IMR-90 (cell line): ENCODE results near the gene TBC1D30. TPM values are rescaled to one million over a fixed set of nuclear protein-coding genes. Genes with fewer than 3 reads are reported as not detected.

Experiments used
- ATAC-seq: fragments of 200-7000 bp; cut with Tn5 transposase; 2 replicates; pipeline ENCODE4 v1.9.1; 2020; ENCODE audit warnings: low read depth, mild to moderate bottlenecking, moderate library complexity
- BruUV-seq: library from RNA; stranded (reverse); fragments of 400-500 nt; replicated peaks from 2 replicates; lab custom pipeline; 2021; lab: Mats Ljungman, UMichigan
- CTCF ChIA-PET: fragments of 300-600 bp; formaldehyde crosslinking; extraction: SDS; loops from one replicate; lab custom pipeline; 2021; ENCODE audit warnings: antibody characterized with exemption; lab: Yijun Ruan, JAX
- POLR2A ChIA-PET: fragments of 300-600 bp; sonication (Branson Sonifier 250); formaldehyde crosslinking; loops from one replicate; lab custom pipeline; 2022; ENCODE audit warnings: antibody characterized with exemption; ENCODE audit not compliant: unreplicated experiment; lab: Charles Lee
- DNase-seq: peaks from one replicate; pipeline ENCODE4 v3.0.0; 2013
- H2AFZ ChIP-seq: replicated peaks from 2 replicates; pipeline ENCODE3; 2013; ENCODE audit warnings: low read length, mild to moderate bottlenecking; ENCODE audit not compliant: poor library complexity
- H2AK5ac ChIP-seq: 2 replicates; pipeline ENCODE4 v1.6.1; 2013; ENCODE audit warnings: low read depth, low read length, inconsistent platforms
- H2AK9ac ChIP-seq: replicated peaks from 2 replicates; pipeline ENCODE3; 2013; ENCODE audit warnings: mild to moderate bottlenecking, low read depth, low read length, moderate library complexity; ENCODE audit not compliant: poor library complexity
- H2BK120ac ChIP-seq: 2 replicates; pipeline ENCODE4 v1.6.1; 2013; ENCODE audit warnings: low read depth, low read length, inconsistent platforms
- H2BK15ac ChIP-seq: 3 replicates; pipeline ENCODE4 v1.6.1; 2013; ENCODE audit warnings: low read depth, low read length, inconsistent platforms
- H2BK20ac ChIP-seq: 2 replicates; pipeline ENCODE4 v1.6.1; 2013; ENCODE audit warnings: low read depth, mild to moderate bottlenecking, inconsistent platforms, low read length, moderate library complexity
- H2BK5ac ChIP-seq: 2 replicates; pipeline ENCODE4 v1.6.1; 2013; ENCODE audit warnings: mild to moderate bottlenecking, low read depth, low read length, inconsistent platforms; ENCODE audit not compliant: poor library complexity, severe bottlenecking
- H3K14ac ChIP-seq: replicated peaks from 2 replicates; pipeline ENCODE4 v1.6.1; 2013; ENCODE audit warnings: low read depth, low read length, inconsistent platforms
- H3K18ac ChIP-seq: 2 replicates; pipeline ENCODE4 v1.6.1; 2013; ENCODE audit warnings: low read depth, low read length, control low read depth
- H3K23ac ChIP-seq: 2 replicates; pipeline ENCODE4 v1.6.1; 2013; ENCODE audit warnings: low read depth, low read length, inconsistent platforms
- H3K27ac ChIP-seq: 2 replicates; pipeline ENCODE4 v1.5.1; 2013; ENCODE audit warnings: mild to moderate bottlenecking, control low read depth, low read length; ENCODE audit not compliant: insufficient read depth
- H3K27me3 ChIP-seq: 2 replicates; pipeline ENCODE4 v1.6.1; 2013; ENCODE audit warnings: low read length; ENCODE audit not compliant: control insufficient read depth, insufficient read depth
- H3K36me3 ChIP-seq: 2 replicates; pipeline ENCODE4 v1.6.1; 2013; ENCODE audit warnings: low read length, mixed read lengths; ENCODE audit not compliant: control insufficient read depth, insufficient read depth
- H3K4ac ChIP-seq: 2 replicates; pipeline ENCODE4 v1.6.1; 2013; ENCODE audit warnings: low read depth, low read length, inconsistent platforms
- H3K4me1 ChIP-seq: 2 replicates; pipeline ENCODE4 v1.6.1; 2013; ENCODE audit warnings: low read length, mixed read lengths; ENCODE audit not compliant: control insufficient read depth, insufficient read depth
- H3K4me2 ChIP-seq: 2 replicates; pipeline ENCODE4 v1.6.1; 2013; ENCODE audit warnings: low read depth, mild to moderate bottlenecking, control low read depth, low read length, moderate library complexity
- H3K4me3 ChIP-seq: 2 replicates; pipeline ENCODE4 v1.5.1; 2013; ENCODE audit warnings: low read depth, mild to moderate bottlenecking, control low read depth, low read length, moderate library complexity; ENCODE audit not compliant: insufficient read depth
- H3K56ac ChIP-seq: 2 replicates; pipeline ENCODE4 v1.6.1; 2013; ENCODE audit warnings: low read length, inconsistent platforms; ENCODE audit not compliant: insufficient read depth; ENCODE audit errors: extremely low read depth
- H3K79me1 ChIP-seq, 2 experiments: 2 replicates each; pipeline ENCODE4 v1.6.1; 2013; ENCODE audit warnings: low read length in 2 of 2, inconsistent platforms in 1 of 2, low read depth in 1 of 2
- H3K9ac ChIP-seq: 2 replicates; pipeline ENCODE4 v1.6.1; 2013; ENCODE audit warnings: low read depth, low read length, control low read depth
- H3K9me1 ChIP-seq: 2 replicates; pipeline ENCODE4 v1.6.1; 2013; ENCODE audit warnings: low read length, inconsistent platforms; ENCODE audit not compliant: insufficient read depth
- H3K9me3 ChIP-seq: 2 replicates; pipeline ENCODE4 v1.6.1; 2013; ENCODE audit warnings: low read length; ENCODE audit not compliant: control insufficient read depth, insufficient read depth
- H4K20me1 ChIP-seq: 2 replicates; pipeline ENCODE4 v1.6.1; 2013; ENCODE audit warnings: low read length, inconsistent platforms; ENCODE audit not compliant: insufficient read depth
- H4K5ac ChIP-seq: 2 replicates; pipeline ENCODE4 v1.6.1; 2013; ENCODE audit warnings: mild to moderate bottlenecking, low read depth, low read length, control low read depth
- H4K8ac ChIP-seq, 2 experiments: 2 replicates each; pipeline ENCODE4 v1.6.1; 2013; ENCODE audit warnings: low read depth in 2 of 2, low read length in 2 of 2, control low read depth in 1 of 2, inconsistent platforms in 1 of 2
- H4K91ac ChIP-seq: 2 replicates; pipeline ENCODE4 v1.6.1; 2013; ENCODE audit warnings: low read depth, low read length, inconsistent platforms; ENCODE audit not compliant: insufficient read depth
- BHLHE40 ChIP-seq: fragments of 150-350 bp; IDR thresholded peaks from 2 replicates; pipeline ENCODE4 v1.6.1; 2016; ENCODE audit warnings: mild to moderate bottlenecking, low read depth, low read length
- CEBPB ChIP-seq: IDR thresholded peaks from 2 replicates; pipeline ENCODE4 v1.6.1; 2012; ENCODE audit warnings: low read depth, low read length, improper control_type of control experiment
- CHD1 ChIP-seq: IDR thresholded peaks from 2 replicates; pipeline ENCODE4 v1.6.1; 2012; ENCODE audit warnings: low read depth, low read length, improper control_type of control experiment
- CTCF ChIP-seq: conservative IDR thresholded peaks from 2 replicates; pipeline ENCODE4 v1.5.1; 2012; ENCODE audit warnings: mild to moderate bottlenecking, low read depth, low read length, improper control_type of control experiment
- ELK1 ChIP-seq: fragments of 150-350 bp; IDR thresholded peaks from 2 replicates; pipeline ENCODE4 v1.6.1; 2016; ENCODE audit warnings: low read depth, mild to moderate bottlenecking, low read length, moderate library complexity, borderline replicate concordance
- FOS ChIP-seq: fragments of 150-350 bp; IDR thresholded peaks from 2 replicates; pipeline ENCODE4 v1.6.1; 2016; ENCODE audit warnings: low read depth, low read length
- MAFK ChIP-seq: IDR thresholded peaks from 2 replicates; pipeline ENCODE4 v1.6.1; 2012; ENCODE audit warnings: low read depth, low read length, improper control_type of control experiment
- MAZ ChIP-seq: IDR thresholded peaks from 2 replicates; pipeline ENCODE4 v1.6.1; 2012; ENCODE audit warnings: low read depth, mild to moderate bottlenecking, low read length, improper control_type of control experiment, moderate library complexity, borderline replicate concordance
- MXI1 ChIP-seq: IDR thresholded peaks from 2 replicates; pipeline ENCODE4 v1.6.1; 2012; ENCODE audit warnings: low read depth, mild to moderate bottlenecking, low read length, moderate library complexity, borderline replicate concordance
- NFE2L2 ChIP-seq: fragments of 150-350 bp; IDR thresholded peaks from 2 replicates; pipeline ENCODE4 v1.6.1; 2016; ENCODE audit warnings: low read depth, mild to moderate bottlenecking, low read length
- POLR2A ChIP-seq: IDR thresholded peaks from 2 replicates; pipeline ENCODE4 v1.6.1; 2012; ENCODE audit warnings: mild to moderate bottlenecking, low read depth, low read length
- RAD21 ChIP-seq: IDR thresholded peaks from 2 replicates; pipeline ENCODE4 v1.6.1; 2012; ENCODE audit warnings: low read length, improper control_type of control experiment
- RCOR1 ChIP-seq: IDR thresholded peaks from 2 replicates; pipeline ENCODE4 v1.6.1; 2012; ENCODE audit warnings: mild to moderate bottlenecking, low read length, improper control_type of control experiment; ENCODE audit not compliant: insufficient replicate concordance
- RFX5 ChIP-seq: IDR thresholded peaks from 2 replicates; pipeline ENCODE4 v1.8.0; 2012; ENCODE audit warnings: low read depth, mild to moderate bottlenecking, low read length, moderate library complexity
- SMC3 ChIP-seq: fragments of 150-350 bp; IDR thresholded peaks from 2 replicates; pipeline ENCODE4 v1.6.1; 2016; ENCODE audit warnings: low read depth, mild to moderate bottlenecking, antibody characterized with exemption, low read length, moderate library complexity
- USF2 ChIP-seq: fragments of 150-350 bp; IDR thresholded peaks from 2 replicates; pipeline ENCODE4 v1.6.1; 2017; ENCODE audit warnings: mild to moderate bottlenecking, antibody characterized with exemption, low read length, low read depth
- WGBS, 2 experiments: methylation state at CpG; one replicate each; pipeline versions ENCODE4 v1.1.5 to v1.1.7; 2013; ENCODE audit warnings: missing lambda C conversion rate in 2 of 2; ENCODE audit not compliant: insufficient read length in 1 of 2; ENCODE audit errors: extremely low coverage in 2 of 2; 5-methylcytosine and 5-hydroxymethylcytosine counted together
- dilution Hi-C: fragments of 300-500 bp; cut with HindIII; formaldehyde crosslinking; loops from one replicate; pipeline ENCODE4 v1.14.3; 2018; ENCODE audit warnings: low sequenced_read_pairs; ENCODE audit not compliant: unreplicated experiment
- in situ Hi-C: fragments of 300-500 bp; cut with MboI; formaldehyde crosslinking; loops from 3 replicates; pipeline ENCODE4 v1.14.3; 2019; ENCODE audit warnings: low sequenced_read_pairs, inconsistent platforms, mixed read lengths
- intact Hi-C: fragments of 100-400 bp; cut with micrococcal nuclease; formaldehyde crosslinking; loops from 2 replicates; pipeline ENCODE4 v1.10.0; 2022
- polyA plus RNA-seq, 3 experiments: library from polyadenylated mRNA; depleted of rRNA; stranded (reverse); fragments of >200 nt; gene quantifications; 2 replicates each; pipeline ENCODE4 v1.2.3, GENCODE V29; 2012; ENCODE audit warnings: low replicate concordance in 1 of 3
- total RNA-seq: library from RNA; depleted of rRNA; stranded (reverse); fragments of >200 nt; gene quantifications from 2 replicates; pipeline ENCODE4 v1.2.3, GENCODE V29; 2012

Gene TBC1D30
- total and polyA plus RNA-seq, 2 of the 4 experiments (the other 2 are of a cell fraction) = 0.18 to 0.24 TPM

GRCh38 chr12:64779354-64779974, 45.0 kb upstream of the TBC1D30 start:
- no peaks in the 10 kb centered on the region for H3K36me3 ChIP-seq
- H3K14ac ChIP-seq = no peak overlapping the region
- in situ Hi-C loops = no loop called here
- no peak overlapping the region for H4K5ac ChIP-seq
- no TSS peak for BruUV-seq
- TF ChIP-seq MAFK (no peak), FOS (no peak), BHLHE40 (no peak), MAZ (no peak), CEBPB (no peak), ELK1 (no peak), RCOR1 (no peak), NFE2L2 (no peak), RAD21 (no peak), RFX5 (no peak), CTCF (no peak), SMC3 (no peak), USF2 (no peak), CHD1 (no peak), POLR2A (no peak), MXI1 (no peak)
- dilution Hi-C loops = no loop called here
- no peak overlapping the region for H3K27ac ChIP-seq
- H2BK5ac ChIP-seq = no peak overlapping the region
- H3K4me2 ChIP-seq = no peak overlapping the region
- intact Hi-C loops = no loop called here
- H4K91ac ChIP-seq = no peak overlapping the region
- H3K23ac ChIP-seq = no peak overlapping the region
- no peaks in the 10 kb centered on the region for H3K79me1 ChIP-seq
- H3K4me1 ChIP-seq = peaks cover 2% of the 10 kb centered on the region; the same call in 1 of the 2 replicates
- no peak overlapping the region for H2BK15ac ChIP-seq
- ChIA-PET CTCF (interaction anchor here (0.6 kb wide), 2 partner anchors 39 to 695 kb away, joined by 3 to 7 read pairs; no protein-coding TSS in a partner anchor), POLR2A (no interaction called here)
- no peak overlapping the region for H2AFZ ChIP-seq
- DNase-seq (no peak), ATAC-seq (no peak)
- H4K8ac ChIP-seq = no peak overlapping the region
- no peak overlapping the region for H3K4me3 ChIP-seq
- no peak overlapping the region for H2BK20ac ChIP-seq
- no peak overlapping the region for H3K56ac ChIP-seq
- H3K18ac ChIP-seq = no peak overlapping the region
- WGBS, 2 experiments = 100% methylated on average over 1 of the region's 10 CpGs; no CpG with 5 or more reads in 1 of the 2 experiments
- no peaks in the 10 kb centered on the region for H3K9me1 ChIP-seq
- peaks cover 13% of the 10 kb centered on the region for H3K9me3 ChIP-seq
- peaks cover 51% of the 10 kb centered on the region for H3K27me3 ChIP-seq
- no peak overlapping the region for H2BK120ac ChIP-seq
- H4K20me1 ChIP-seq = no peaks in the 10 kb centered on the region
- no peak overlapping the region for H3K4ac ChIP-seq
- no peak overlapping the region for H2AK5ac ChIP-seq
- H2AK9ac ChIP-seq = no peak overlapping the region
- H3K9ac ChIP-seq = no peak overlapping the region
